Measurements from ENCODE around the gene GNG7.

DNA sequence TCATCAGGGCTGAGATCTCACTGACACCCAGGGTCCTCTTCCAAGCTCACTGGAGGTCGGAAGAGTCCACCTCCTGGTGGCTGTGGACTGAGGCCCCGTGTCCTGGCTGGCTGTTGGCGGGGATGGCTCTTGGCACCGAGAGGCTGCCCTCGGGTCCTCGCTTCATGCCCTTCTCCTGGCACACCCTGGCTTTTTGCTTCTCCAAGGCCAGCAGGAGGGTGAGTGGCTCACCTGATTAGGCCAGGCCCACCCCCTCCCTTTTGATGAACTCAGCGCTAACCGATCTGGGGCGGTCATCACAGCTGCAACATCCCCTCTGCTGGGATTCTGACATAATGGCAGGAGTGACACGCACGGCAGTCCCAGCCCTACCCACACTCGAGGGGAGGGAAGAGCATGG lies 32.9 kb upstream of the GNG7 start:
- TF ChIP-seq, protein P1, sequence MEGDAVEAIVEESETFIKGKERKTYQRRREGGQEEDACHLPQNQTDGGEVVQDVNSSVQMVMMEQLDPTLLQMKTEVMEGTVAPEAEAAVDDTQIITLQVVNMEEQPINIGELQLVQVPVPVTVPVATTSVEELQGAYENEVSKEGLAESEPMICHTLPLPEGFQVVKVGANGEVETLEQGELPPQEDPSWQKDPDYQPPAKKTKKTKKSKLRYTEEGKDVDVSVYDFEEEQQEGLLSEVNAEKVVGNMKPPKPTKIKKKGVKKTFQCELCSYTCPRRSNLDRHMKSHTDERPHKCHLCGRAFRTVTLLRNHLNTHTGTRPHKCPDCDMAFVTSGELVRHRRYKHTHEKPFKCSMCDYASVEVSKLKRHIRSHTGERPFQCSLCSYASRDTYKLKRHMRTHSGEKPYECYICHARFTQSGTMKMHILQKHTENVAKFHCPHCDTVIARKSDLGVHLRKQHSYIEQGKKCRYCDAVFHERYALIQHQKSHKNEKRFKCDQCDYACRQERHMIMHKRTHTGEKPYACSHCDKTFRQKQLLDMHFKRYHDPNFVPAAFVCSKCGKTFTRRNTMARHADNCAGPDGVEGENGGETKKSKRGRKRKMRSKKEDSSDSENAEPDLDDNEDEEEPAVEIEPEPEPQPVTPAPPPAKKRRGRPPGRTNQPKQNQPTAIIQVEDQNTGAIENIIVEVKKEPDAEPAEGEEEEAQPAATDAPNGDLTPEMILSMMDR (conservative IDR thresholded peaks at IDR 0.05): no peak
- TF ChIP-seq ZFX (IDR thresholded peaks at IDR 0.05): no peak

Measured in C4-2B (cell line).